GM19351 (cell line): ENCODE data around the gene CAST.
"Not testable (repeated sequence)": the region's sequence is repeated elsewhere in the genome, so short reads cannot be mapped to it uniquely, and the experiment has no call there.

ENCODE experiments used
- ATAC-seq: cut with Tn5 transposase; IDR thresholded peaks from one replicate; pipeline ENCODE4 v1.9.1; 2021; ENCODE audit warnings: mild to moderate bottlenecking, moderate library complexity; ENCODE audit not compliant: unreplicated experiment

The CAST gene, protein sequence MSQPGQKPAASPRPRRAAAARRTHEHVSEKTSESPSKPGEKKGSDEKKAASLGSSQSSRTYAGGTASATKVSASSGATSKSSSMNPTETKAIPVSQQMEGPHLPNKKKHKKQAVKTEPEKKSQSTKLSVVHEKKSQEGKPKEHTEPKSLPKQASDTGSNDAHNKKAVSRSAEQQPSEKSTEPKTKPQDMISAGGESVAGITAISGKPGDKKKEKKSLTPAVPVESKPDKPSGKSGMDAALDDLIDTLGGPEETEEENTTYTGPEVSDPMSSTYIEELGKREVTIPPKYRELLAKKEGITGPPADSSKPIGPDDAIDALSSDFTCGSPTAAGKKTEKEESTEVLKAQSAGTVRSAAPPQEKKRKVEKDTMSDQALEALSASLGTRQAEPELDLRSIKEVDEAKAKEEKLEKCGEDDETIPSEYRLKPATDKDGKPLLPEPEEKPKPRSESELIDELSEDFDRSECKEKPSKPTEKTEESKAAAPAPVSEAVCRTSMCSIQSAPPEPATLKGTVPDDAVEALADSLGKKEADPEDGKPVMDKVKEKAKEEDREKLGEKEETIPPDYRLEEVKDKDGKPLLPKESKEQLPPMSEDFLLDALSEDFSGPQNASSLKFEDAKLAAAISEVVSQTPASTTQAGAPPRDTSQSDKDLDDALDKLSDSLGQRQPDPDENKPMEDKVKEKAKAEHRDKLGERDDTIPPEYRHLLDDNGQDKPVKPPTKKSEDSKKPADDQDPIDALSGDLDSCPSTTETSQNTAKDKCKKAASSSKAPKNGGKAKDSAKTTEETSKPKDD

DNA sequence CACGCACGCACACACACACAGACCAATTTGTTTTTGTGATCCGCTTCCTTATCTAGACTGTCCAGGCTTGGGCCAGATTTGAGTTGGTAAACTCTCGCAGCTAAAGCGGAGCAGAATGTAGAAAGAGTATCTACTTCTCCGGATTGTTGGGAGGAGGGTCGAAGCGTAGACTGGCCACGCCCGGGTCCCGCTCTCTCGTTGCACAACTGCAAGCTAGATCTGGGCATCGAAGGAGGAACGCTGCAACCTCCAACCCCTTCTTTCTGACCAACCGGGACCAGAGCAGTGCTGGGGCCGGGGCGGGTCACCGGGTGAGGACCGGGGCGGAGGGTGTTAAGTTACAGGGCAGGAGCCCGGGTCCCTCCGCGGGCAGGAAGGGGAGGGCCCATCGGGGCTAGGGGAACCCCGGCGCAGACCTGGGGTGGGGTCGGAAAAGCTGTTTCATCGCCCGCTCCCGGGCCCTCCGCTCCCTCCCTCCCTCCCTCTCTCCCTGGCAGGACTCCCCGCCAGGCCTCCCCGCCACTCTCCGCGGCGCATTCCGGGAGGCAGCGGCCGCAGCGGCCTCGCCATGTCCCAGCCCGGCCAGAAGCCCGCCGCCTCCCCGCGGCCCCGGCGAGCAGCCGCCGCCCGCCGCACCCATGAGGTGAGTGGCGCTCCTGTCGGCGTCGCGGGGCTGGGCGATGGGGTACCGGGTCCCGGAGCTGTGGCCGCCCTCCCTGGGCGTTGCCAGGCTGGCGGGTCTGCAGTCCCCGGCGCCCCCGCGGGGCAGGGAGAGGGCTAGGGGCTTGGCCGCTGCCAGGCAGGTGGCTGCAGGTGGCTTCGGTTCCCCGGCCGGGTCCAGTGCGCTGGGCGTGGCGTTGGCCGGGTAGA lies at the start of gene CAST:
Gene CAST (plus strand): TSS at position 522 of the 870 bp plus-strand sequence. CDS start 47 bp downstream, at position 569.
- peak; percentile 64 for ATAC-seq

DNA sequence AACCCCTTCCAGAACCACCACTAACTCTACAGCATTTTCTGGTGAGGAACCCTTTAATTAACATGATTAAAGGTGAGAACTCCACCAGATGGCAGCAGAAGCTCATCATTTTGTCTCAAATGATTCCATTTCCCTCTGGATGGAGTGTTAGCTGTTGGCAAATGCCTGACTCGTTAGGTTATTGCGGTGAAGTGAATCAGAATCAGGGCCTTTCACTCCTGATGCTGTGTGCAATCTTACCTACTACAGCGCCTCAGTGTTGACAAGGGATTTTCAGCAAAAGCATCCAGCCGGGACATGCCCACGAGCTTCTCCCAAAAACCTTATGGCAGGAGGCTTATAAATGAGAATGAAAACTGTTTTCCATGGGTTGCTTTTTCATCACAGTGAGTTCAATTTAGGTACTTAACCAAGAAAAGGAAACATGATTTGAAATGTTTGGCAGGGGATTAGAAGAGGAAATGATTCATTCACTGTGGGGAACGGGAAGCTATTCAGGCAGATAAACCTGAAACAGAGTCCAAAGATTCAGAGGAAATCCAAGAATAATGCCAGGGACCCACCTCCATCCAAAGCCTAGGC lies 48.0 kb upstream of the CAST start:
- peak; percentile 56 for ATAC-seq

DNA sequence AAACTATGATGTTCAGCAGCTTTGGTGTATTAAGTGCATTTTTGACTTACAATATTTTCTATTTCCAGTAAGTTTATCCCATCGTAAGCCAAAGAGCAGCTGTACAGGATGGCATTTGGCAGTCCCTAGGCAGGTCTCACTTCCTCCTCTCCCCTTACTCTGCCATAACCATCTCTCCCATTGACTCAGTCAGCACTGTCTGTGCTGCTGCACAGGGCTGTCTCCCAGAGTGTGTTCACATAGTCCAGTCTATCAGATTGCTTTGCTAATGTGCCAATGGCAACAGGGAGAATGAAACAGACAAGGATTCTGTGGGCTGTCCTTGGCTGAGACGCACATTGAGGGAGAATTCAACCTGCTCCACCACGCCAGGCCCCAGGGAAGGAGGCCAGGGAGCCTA lies 47.0 kb upstream of the CAST start:
- no peak for ATAC-seq

DNA sequence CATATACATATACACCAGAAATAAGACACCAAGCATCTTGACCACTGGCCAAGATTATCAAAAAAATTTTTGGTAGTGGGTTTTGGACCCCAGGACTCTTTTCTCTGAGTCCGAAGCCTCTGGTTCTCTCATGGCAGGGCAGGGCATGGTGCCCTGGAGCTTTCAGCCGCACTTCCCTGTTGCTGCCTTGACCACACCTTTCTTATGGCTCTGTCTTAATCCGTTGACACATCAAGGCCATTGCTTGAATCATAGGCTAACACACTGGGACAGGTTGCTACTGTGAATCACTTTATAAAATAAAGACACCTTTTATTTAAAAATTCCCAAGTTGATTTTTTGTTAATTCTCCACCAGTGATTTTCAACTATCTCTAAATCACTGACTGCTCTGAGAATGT lies 45.4 kb upstream of the CAST start:
- ATAC-seq = no peak

DNA sequence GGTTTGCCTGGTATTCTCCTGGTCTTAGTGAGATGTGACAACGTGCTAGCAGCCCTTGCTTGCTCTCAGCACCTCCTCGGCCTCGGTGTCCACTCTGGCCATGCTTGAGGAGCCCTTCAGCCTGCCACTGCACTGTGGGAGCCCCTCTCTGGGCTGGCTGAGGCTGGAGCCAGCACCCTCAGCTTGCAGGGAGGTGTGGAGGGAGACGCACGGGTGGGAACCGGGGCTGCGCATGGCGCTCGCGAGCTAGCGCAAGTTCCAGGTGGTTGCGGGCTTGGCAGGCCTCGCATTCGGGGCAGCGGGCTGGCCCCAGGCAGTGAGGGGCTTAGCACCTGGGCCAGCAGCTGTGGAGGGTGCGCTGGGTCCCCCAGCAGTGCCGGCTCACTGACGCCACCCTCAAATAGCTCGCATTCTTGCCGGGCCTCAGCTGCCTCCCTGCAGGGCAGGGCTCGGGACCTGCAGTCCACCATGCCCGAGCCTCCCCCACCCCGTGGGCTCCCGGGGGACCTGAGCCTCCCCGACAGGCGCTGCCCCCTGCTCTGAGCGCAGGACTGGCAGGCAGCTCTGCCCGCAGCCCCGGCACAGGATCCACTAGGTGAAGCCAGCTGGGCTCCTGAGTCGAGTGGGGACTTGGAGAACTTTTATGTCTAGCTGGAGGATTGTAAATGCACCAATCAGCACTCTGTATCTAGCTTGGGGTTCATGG lies 43.7 kb upstream of the CAST start:
- ATAC-seq = not testable (repeated sequence)

DNA sequence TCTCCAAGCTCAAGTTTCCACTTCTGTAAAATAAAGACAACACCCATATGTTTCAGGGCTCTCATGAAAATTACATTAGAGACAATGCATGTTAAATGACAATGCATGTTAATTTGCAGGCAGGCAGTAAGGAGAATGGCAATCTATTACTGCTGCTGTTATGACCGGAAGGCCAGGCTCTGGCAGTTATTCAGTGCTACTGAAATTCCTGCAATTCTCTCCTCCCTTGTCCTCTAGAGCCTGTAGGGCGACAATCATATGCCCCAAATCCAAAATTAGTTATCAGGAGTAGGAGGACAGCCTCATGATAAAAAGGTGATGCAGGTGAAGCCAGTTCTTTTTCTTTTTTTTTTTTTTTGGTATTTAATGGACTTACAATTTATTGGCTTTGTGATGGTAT lies 42.2 kb upstream of the CAST start:
- ATAC-seq = no peak

DNA sequence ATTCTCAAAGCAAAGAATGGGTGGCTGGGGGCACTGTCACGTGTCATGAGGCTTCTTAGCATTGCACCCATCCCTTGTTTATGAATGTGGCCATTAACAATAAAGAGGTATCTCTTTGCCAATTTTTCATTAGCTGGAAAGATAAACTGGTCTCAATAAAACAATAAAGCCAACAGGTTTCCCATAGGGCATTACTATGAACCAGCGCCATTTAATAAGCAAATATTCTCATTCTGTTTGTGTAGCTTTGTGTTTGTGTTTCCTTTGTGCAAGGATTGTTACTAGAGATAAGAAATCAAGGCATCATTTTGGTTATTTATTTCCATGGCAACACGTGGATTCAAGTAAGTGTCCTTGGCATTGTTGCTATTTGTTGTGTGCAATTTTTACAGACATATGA lies 37.6 kb upstream of the CAST start:
- ATAC-seq = no peak

DNA sequence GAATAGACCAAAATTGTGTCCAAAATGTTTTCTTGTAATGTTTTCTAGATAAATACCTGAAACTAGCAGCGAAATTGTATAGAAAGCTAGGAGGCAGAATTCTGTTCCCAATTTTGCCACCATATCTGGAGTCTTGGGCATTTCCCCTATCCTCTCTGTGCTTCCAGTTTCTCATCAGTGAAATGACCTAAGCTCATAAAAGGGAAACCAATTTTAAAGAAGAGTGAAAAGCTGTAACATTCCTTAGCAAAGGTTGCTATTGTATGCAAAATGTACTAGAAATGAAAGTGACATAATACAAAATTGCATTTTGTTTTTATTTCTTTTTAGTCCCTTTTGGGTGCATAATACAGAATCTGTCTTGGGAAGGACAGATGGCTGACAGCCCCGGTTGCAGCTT lies 36.8 kb upstream of the CAST start:
- no peak for ATAC-seq

DNA sequence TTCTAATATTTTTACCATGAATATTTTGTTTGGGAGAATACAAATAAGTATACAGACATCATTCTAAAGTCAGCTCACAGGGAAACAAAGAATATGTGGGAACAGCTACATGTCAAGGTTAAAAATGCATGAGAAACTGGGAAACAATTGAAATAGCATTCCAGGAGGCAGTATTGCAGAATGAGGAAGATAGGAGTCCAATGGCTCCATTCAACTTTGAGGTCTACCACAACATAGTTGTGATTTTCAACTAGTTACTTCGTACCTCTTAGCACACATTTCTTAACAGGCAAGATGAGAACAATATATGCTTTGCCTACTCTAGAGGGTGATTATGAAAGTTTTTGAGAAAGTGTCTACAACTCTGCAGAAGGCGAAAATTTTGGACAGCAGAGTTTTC lies 35.2 kb upstream of the CAST start:
- no peak for ATAC-seq

DNA sequence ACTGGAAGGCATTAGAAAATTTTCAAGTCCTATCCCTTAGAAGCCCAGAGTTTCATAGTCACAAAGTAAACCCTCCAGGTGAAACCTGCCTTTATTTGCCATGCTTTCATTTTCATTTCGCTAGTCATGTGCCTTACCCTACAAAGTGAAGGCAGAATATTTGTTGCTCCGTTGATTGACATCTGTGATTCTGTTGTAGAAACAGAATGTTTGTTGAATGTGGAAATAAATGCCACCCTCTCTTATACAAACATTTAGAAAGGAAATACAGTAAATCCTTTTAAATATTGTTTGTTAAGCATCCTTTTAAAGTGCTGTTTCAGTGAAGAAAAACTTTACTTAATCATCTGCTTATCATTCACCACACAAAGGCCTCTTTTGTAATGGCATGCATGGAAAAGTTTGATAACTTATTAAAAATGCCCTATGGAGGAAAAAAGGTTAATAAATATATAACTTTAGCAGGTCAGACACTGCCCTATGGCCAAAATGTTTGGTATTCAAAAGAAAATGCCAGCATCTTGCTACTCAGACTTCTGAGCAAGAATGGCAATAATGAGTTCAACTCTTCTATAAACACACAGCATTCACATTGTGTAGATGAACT lies 34.3 kb upstream of the CAST start:
- ATAC-seq = no peak

DNA sequence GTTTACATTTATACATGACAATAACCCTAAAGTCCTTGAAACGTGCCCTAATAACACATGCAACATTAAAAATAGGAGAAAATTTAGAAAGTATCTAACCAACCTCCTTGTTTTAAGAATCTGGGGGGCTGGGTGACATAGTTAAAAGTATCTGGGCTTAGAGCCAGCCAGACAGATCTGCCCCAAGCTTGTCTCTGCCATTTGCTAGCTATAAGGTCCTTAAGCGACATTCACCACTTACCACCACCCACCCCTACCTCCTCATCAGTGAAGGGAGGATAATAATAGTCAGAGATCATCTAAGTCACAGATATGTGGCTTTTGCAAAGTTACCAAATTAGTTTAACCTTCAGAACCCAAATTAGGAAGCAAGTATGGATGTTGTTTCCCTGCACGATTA lies 33.8 kb upstream of the CAST start:
- ATAC-seq = no peak

DNA sequence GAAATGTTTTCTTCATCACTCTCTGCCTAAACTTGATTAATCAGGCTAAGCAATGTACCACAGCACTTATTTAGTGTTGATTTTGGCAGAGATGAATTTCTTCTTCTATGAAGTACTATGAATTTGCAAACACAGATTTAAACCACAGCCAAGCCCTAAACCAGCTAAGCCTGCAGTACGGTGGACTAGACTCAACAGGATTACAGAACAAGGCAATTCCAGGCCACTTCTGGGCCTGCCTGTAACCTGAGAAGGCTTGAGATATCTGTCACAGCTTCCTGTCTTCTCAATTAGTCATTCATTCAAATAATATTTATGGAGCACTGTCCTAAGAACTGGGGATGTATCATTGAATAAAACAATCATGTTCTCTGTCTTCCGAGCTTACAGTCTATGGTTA lies 32.4 kb upstream of the CAST start:
- no peak for ATAC-seq

DNA sequence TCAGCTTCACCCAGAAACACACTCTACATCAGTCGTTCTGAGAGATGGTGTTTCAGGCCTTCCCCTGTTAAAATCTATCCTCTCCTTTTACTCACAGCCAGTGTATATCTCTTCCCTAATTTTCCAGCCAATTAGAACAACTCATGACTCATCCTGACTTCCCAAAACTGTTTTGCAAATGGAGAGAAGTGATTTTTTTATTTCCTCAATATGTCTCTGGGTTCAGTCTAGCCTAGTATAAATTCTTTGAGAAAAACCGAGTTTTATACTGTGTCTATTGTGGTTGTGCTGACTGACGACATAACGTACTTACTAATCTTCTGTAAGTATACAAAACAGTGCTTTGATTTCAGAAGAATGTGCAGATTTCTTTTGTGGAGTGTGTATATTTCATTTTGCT lies 28.4 kb upstream of the CAST start:
- ATAC-seq = no peak

DNA sequence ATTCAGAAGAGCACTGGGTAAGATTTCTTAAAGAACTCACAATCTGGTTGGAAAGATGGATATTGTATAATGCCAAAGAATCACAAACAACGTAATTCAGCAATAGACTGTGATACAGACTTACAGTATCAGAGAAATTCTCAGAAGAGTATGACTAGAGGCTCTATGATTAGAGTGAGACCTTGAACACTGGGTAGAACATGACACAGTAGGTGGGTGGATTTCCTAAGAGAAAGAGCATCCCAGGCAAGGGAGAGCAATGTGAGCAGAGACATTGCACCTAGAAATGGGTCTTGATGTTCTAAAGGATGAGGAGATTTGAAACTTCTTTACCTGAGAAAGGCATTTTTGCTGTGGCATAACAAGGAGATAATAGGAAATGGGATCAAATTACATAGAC lies 27.3 kb upstream of the CAST start:
- ATAC-seq = no peak

DNA sequence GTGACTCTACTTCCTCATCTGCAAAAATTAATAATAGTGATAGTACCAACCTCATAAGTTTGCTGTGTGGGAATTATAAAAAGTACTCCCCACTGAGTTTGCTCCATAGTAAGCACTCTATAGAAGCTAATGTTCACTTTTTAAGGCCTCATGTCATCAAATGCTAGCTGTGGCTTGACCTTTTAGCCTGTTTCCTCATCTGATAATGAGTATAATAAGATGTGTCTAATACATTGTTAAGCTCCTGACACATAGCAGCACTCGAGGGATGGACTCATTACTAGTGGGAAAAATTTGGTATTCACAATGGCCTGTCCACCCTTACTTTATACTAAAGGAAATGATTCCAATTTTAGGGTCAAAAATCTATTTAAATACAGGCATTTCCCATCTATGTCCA lies 26.1 kb upstream of the CAST start:
- no peak for ATAC-seq

DNA sequence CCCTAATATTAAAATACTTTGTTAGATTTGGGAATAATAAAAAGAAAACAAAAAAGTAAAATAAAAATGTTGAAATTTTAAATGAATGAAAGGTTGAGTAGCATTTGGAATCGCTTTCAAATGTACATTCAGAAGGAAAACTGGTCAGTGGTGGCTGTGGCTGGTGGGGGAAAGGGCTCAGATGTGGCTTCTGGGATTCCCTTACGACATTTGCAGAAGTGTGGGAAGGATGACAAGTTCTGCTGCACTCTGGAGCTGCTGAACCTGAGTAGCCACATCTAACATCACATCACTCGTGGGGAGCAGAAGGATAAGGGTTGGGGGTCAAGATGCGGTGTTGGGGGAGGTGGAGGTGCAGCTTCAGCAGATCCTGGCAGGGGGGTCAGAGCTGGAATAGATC lies 25.6 kb upstream of the CAST start:
- ATAC-seq = no peak

DNA sequence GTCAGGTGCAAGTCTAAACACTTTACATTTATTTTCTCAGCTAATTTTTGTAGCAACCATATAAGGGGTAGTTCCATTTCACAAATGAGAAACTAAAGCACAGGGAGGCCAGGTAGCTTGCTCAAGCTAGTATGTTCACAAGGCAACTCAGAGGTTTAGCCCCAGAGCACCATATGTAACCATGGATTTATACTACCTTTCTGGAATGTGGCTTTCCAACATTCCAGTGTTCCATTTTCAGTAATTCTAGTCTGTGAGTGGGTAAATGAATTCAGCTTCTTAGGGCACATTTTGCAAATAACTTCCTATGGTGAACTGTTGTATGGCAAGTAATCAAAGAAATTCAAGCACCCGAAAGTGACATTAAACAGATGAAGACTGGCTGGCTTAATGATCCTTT lies 25.0 kb upstream of the CAST start:
- ATAC-seq = no peak

DNA sequence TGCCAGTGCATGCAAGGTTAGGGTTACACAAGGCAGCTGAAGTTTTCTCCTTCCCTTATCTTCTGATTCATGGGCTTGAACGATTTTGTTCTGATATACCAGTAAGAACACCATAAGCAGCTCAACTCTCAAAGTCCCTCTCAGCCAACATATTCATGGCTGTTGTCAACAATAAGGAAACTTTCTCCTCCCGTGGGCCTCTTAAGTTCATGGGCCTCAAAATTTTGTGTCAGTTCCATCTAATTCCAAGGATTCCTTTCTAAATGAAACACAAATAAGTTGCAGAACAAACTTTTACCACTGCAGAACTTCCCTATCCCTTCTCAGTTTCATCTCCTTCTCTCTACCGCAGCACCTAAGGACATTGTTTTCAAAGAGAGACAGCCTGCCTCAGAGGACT lies 23.6 kb upstream of the CAST start:
- ATAC-seq = no peak

DNA sequence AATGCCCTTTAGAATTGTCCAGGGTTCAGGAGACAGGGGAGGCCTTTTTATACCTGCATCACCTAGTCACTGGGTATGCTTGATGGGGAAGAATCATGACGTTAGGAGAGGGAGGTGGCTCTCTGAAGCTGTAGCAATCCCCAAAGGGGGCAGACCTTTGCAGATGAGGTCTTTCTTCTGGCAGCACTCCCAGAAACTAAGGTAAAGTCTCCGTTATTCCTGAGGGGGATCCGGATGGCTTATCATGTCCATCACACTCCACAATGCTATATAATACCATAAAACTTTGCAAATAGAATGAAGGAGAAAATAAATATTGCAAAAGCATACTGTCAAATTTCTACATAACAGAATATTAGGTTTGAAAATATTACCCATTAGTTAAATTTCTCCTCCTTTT lies 21.5 kb upstream of the CAST start:
- ATAC-seq = no peak
